Measurements from ENCODE around the gene ZNF280B. TPM values are rescaled to one million over a fixed set of nuclear protein-coding genes. Genes with fewer than 3 reads are reported as not detected.

The ZNF280B gene
- total RNA-seq, 3 donors from 2014 or later (not counting 1 experiment from before 2014, with no cell fraction given), result 0.99 to 1.8 (median 1.6) TPM

DNA sequence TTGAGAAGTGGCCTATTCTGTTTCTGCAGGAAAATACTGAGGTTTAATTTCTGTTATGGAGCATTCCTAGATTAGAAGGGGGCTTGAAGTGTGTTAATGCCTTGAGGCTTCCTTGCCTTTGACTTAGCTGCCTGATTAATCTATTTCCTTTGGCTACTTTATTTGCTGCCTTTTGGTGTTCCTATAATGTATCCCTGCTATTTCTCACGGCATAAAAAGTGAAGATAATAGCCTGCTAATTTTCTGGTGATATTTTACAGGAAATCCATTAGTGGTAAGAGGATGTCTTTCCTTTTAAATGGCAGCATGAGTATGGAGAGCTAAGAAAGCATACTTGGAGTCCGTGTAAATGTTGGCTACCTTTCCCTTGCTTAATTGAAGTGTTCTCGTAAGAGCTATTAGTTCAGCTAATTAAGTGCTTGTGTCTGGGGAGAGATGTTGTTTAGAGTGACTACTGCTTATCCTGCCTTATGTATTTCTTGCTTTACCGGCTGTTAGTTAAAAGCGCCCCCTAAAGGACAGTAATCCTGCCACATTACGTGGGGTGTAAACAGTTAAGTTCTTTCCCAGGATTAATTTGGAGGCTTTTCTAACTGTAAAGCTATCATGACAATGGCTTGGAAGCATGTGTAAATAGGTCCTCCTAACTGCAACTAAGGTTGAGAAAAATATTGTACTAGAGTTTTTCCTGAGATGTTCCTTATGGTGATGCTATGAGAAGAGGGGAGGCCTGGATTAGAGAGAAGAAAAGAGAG is 45.6 kb downstream of the ZNF280B start:
- ATAC-seq (no peak), DNase-seq (no peak)
- Mint-ChIP-seq H3K27ac (no peak overlapping the region), H3K36me3 (peaks cover 14% of the 10 kb centered on the region), H3K4me3 (no peak overlapping the region), H3K27me3 (ENCODE audit: low read depth in 2 of 2) (peaks cover 28 to 58% of the 10 kb centered on the region in 2 donors), H3K9me3 (peaks cover 6 to 11% of the 10 kb centered on the region in 2 donors), H3K4me1 (peaks cover 4 to 5% of the 10 kb centered on the region in 2 donors)
- no peak overlapping the region for H3K4me3 ChIP-seq (ENCODE audit: low read length)
- no peaks in the 10 kb centered on the region for H3K36me3 ChIP-seq (ENCODE audit: control insufficient read depth, insufficient read depth, low read length)
- no peak overlapping the region for H3K27ac ChIP-seq (ENCODE audit: low read length)
- H3K9me3 ChIP-seq (ENCODE audit: control insufficient read depth, insufficient read depth, low read length), result peaks cover 15% of the 10 kb centered on the region
- intact Hi-C loops (cut with micrococcal nuclease), result loop anchor here (10.0 kb wide), 1 partner anchor 492 kb away; no protein-coding TSS in a partner anchor
- peaks cover 11% of the 10 kb centered on the region for H3K27me3 ChIP-seq (ENCODE audit: control insufficient read depth, insufficient read depth, low read length)
- WGBS (ENCODE audit: insufficient coverage), result 56% methylated on average over 6 of the region's 6 CpGs
- TF ChIP-seq, protein P1, sequence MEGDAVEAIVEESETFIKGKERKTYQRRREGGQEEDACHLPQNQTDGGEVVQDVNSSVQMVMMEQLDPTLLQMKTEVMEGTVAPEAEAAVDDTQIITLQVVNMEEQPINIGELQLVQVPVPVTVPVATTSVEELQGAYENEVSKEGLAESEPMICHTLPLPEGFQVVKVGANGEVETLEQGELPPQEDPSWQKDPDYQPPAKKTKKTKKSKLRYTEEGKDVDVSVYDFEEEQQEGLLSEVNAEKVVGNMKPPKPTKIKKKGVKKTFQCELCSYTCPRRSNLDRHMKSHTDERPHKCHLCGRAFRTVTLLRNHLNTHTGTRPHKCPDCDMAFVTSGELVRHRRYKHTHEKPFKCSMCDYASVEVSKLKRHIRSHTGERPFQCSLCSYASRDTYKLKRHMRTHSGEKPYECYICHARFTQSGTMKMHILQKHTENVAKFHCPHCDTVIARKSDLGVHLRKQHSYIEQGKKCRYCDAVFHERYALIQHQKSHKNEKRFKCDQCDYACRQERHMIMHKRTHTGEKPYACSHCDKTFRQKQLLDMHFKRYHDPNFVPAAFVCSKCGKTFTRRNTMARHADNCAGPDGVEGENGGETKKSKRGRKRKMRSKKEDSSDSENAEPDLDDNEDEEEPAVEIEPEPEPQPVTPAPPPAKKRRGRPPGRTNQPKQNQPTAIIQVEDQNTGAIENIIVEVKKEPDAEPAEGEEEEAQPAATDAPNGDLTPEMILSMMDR (IDR thresholded peaks at IDR 0.05), result no peak
- no peaks in the 10 kb centered on the region for H3K4me1 ChIP-seq (ENCODE audit: control insufficient read depth, insufficient read depth, low read length)

DNA sequence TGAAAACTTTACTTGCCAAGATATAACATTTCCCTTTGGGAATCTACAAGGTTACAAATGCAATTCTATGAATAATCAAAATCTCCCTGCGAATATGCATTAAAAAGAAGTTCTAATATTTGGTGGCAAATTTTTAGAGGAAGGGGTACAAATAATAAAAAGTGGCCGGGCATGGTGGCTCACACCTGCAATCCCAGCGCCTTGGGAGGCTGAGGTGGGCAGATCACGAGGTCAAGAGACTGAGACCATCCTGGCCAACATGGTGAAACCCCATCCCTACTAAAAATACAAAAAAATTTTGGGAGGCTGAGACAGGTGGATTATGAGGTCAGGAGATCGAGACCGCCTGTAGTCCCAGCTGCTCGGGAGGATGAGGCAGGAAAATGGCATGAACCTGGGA is 47.0 kb downstream of the ZNF280B start:
- Histone ChIP-seq H3K36me3 (ENCODE audit: control insufficient read depth, insufficient read depth, low read length) (no peaks in the 10 kb centered on the region), H3K4me1 (ENCODE audit: control insufficient read depth, insufficient read depth, low read length) (no peaks in the 10 kb centered on the region), H3K27ac (ENCODE audit: low read length) (no peak overlapping the region), H3K4me3 (ENCODE audit: low read length) (no peak overlapping the region), H3K9me3 (ENCODE audit: control insufficient read depth, insufficient read depth, low read length) (peaks cover 15% of the 10 kb centered on the region), H3K27me3 (ENCODE audit: control insufficient read depth, insufficient read depth, low read length) (peaks cover 11% of the 10 kb centered on the region)
- ATAC-seq (no peak), DNase-seq (no peak)
- Mint-ChIP-seq H3K27ac (no peak overlapping the region), H3K4me1 (peaks cover 4 to 5% of the 10 kb centered on the region in 2 donors), H3K4me3 (no peak overlapping the region), H3K9me3 (peaks cover 6 to 11% of the 10 kb centered on the region in 2 donors), H3K36me3 (peaks cover 14% of the 10 kb centered on the region), H3K27me3 (ENCODE audit: low read depth in 2 of 2) (peaks cover 27 to 54% of the 10 kb centered on the region in 2 donors)
- TF ChIP-seq, protein P1 (IDR thresholded peaks at IDR 0.05), result no peak
- intact Hi-C loops (cut with micrococcal nuclease), result loop anchor here (10.0 kb wide), 1 partner anchor 493 kb away; no protein-coding TSS in a partner anchor
- 86% methylated on average over 5 of the region's 7 CpGs for WGBS (ENCODE audit: insufficient coverage)

DNA sequence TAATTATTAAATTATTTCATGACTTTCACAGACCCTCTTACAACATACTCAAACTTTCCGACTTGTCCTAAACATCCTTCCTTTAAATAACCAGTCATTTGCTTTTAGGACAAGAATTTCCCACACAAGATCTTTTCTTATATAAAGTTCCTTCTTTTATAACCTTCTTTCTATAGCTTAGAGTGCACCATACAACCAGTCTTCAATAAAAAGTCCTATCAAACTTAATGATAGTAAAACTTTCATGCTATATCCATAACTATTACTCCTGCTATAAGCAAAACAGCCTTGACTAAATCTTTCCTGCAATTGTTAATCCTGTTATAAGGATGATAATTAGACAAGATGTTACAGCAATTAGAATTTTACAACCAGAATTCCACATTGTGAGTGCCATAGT is 47.4 kb downstream of the ZNF280B start:
- intact Hi-C loops (cut with micrococcal nuclease), result loop anchor here (10.0 kb wide), 1 partner anchor 494 kb away; no protein-coding TSS in a partner anchor
- Mint-ChIP-seq H3K4me1 (peaks cover 4 to 5% of the 10 kb centered on the region in 2 donors), H3K36me3 (peaks cover 14% of the 10 kb centered on the region), H3K27me3 (ENCODE audit: low read depth in 2 of 2) (peaks cover 27 to 49% of the 10 kb centered on the region in 2 donors), H3K4me3 (no peak overlapping the region), H3K27ac (no peak overlapping the region), H3K9me3 (peaks cover 6 to 11% of the 10 kb centered on the region in 2 donors)
- TF ChIP-seq, protein P1 (IDR thresholded peaks at IDR 0.05), result no peak
- H3K4me3 ChIP-seq (ENCODE audit: low read length), result no peak overlapping the region
- ATAC-seq (no peak), DNase-seq (no peak)
- H3K27ac ChIP-seq (ENCODE audit: low read length), result no peak overlapping the region
- 80% methylated on average over 1 of the region's 1 CpG for whole genome bisulfite sequencing (ENCODE audit: insufficient coverage)
- no peaks in the 10 kb centered on the region for H3K36me3 ChIP-seq (ENCODE audit: control insufficient read depth, insufficient read depth, low read length)
- H3K27me3 ChIP-seq (ENCODE audit: control insufficient read depth, insufficient read depth, low read length), result peaks cover 11% of the 10 kb centered on the region
- peaks cover 15% of the 10 kb centered on the region for H3K9me3 ChIP-seq (ENCODE audit: control insufficient read depth, insufficient read depth, low read length)
- no peaks in the 10 kb centered on the region for H3K4me1 ChIP-seq (ENCODE audit: control insufficient read depth, insufficient read depth, low read length)

Data from natural killer cell (primary cell).